ENCODE measurements around the gene CFAP410. TPM values are rescaled to one million over a fixed set of nuclear protein-coding genes. Genes with fewer than 3 reads are reported as not detected.
"Not testable (repeated sequence)": the region's sequence is repeated elsewhere in the genome, so short reads cannot be mapped to it uniquely, and the experiment has no call there.

CFAP410 gene
- total and polyA plus RNA-seq, 2 donors (not counting 3 experiments of a cell fraction or from before 2014, with no cell fraction given): 7.2 to 12.2 TPM

DNA sequence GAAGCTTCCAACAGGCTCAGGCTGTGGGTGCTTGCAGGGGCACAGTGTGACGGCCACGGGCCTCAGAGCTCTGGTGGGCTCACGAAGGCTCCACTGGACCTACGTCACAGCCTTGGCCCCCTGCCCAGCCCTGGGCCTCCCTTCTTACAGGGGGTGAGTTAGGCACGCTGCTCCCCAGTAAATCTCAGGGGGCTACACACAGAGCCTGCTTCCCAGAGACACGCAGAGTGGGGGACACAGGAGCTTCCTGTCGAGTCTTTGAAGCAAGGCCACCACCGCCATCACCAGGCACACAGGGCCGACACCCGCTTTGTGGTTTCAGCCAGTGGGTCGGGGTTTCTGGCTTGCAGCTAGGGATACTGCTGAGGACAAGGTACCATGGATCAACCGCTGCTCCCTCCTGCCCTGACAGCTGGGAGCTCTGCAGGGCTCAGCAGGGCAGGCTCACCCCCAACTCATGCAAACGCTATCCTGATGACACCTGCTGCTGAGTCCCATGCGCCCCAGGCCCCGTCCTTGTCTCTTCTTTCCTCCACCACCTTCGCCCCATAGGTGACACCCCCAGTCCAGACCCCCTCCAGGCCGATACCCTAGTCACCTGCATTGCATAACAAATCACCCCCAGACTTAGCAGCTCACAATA lies 5.5 kb upstream of the CFAP410 start:
- Histone ChIP-seq H3K27ac (ENCODE audit: insufficient read depth, low read depth, low read length) (no peak overlapping the region), H4K20me1 (replicated peaks; ENCODE audit: control insufficient read depth, extremely low read depth, insufficient read depth, low read length) (no peaks in the 10 kb centered on the region), H3K9me3 (replicated peaks; ENCODE audit: control insufficient read depth, insufficient read depth, low read length) (no peaks in the 10 kb centered on the region), H3K27me3 (ENCODE audit: control insufficient read depth in 2 of 2, insufficient read depth in 2 of 2, low read length in 2 of 2) (peaks cover 2 to 5% of the 10 kb centered on the region in 2 experiments), H3K4me2 (ENCODE audit: insufficient read depth, low read length) (no peak overlapping the region), H3K9me1 (replicated peaks; ENCODE audit: control insufficient read depth, extremely low read depth, insufficient read depth, low read length) (no peaks in the 10 kb centered on the region), H2AFZ (ENCODE audit: low read depth, low read length) (no peak overlapping the region), H3K36me3 (ENCODE audit: control insufficient read depth in 2 of 2, extremely low read depth in 1 of 2, insufficient read depth in 2 of 2, low read length in 2 of 2) (no peaks in the 10 kb centered on the region), H3K4me3 (replicated peaks in 1 of 3; ENCODE audit: insufficient read depth in 1 of 3, low read depth in 1 of 3, low read length in 3 of 3) (no peak overlapping the region), H3K9ac (replicated peaks; ENCODE audit: extremely low read depth, insufficient read depth, low read length) (no peak overlapping the region), H3K79me2 (ENCODE audit: control insufficient read depth, insufficient read depth, low read length) (no peaks in the 10 kb centered on the region), H3K4me1 (ENCODE audit: control insufficient read depth, extremely low read depth, insufficient read depth, low read length) (peaks cover 7% of the 10 kb centered on the region)
- BruUV-seq (replicated peaks): no TSS peak
- no peak for DNase-seq (ENCODE audit: low read depth, low spot score)
- dilution Hi-C loops (cut with MboI; ENCODE audit: extremely low pct_ligation_motif_present, low sequenced_read_pairs): no loop called here
- intact Hi-C loops (cut with micrococcal nuclease): loop anchor here (10.0 kb wide), 1 partner anchor 110 kb away; the partner anchor contains the start of gene LRRC3
- TF ChIP-seq, protein P1, sequence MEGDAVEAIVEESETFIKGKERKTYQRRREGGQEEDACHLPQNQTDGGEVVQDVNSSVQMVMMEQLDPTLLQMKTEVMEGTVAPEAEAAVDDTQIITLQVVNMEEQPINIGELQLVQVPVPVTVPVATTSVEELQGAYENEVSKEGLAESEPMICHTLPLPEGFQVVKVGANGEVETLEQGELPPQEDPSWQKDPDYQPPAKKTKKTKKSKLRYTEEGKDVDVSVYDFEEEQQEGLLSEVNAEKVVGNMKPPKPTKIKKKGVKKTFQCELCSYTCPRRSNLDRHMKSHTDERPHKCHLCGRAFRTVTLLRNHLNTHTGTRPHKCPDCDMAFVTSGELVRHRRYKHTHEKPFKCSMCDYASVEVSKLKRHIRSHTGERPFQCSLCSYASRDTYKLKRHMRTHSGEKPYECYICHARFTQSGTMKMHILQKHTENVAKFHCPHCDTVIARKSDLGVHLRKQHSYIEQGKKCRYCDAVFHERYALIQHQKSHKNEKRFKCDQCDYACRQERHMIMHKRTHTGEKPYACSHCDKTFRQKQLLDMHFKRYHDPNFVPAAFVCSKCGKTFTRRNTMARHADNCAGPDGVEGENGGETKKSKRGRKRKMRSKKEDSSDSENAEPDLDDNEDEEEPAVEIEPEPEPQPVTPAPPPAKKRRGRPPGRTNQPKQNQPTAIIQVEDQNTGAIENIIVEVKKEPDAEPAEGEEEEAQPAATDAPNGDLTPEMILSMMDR (IDR thresholded peaks at IDR 0.05; ENCODE audit: extremely low read depth in 1 of 2, insufficient read depth in 1 of 2, low read depth in 1 of 2, low read length in 2 of 2): no peak
- no peak for TF ChIP-seq JUN (IDR thresholded peaks at IDR 0.05; ENCODE audit: borderline replicate concordance, insufficient read depth, insufficient read length, low read depth)
- TF ChIP-seq, protein P2, sequence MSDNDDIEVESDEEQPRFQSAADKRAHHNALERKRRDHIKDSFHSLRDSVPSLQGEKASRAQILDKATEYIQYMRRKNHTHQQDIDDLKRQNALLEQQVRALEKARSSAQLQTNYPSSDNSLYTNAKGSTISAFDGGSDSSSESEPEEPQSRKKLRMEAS (IDR thresholded peaks at IDR 0.05; ENCODE audit: insufficient read depth, insufficient read length): no peak
- TF ChIP-seq POLR2A (IDR thresholded peaks at IDR 0.05; ENCODE audit: low read depth, low read length): no peak
- TF ChIP-seq POLR2AphosphoS5 (IDR thresholded peaks at IDR 0.05; ENCODE audit: insufficient read depth, low read depth, low read length): no peak
- TF ChIP-seq EZH2 (IDR thresholded peaks at IDR 0.05; ENCODE audit: borderline replicate concordance, low read depth, low read length, severe bottlenecking): no peak
- no peak for TF ChIP-seq GATA2 (IDR thresholded peaks at IDR 0.05; ENCODE audit: insufficient read depth, insufficient read length, low read depth, low read length)
- no peak for TF ChIP-seq MYC (IDR thresholded peaks at IDR 0.05; ENCODE audit: low read depth, low read length)
- TF ChIP-seq FOS (IDR thresholded peaks at IDR 0.05; ENCODE audit: borderline replicate concordance, insufficient read depth, low read length): no peak
- no peak for FAIRE-seq
- POLR2A ChIA-PET: no interaction called here
- CTCF ChIA-PET: interaction anchor here (0.9 kb wide), 1 partner anchor 449 kb away, joined by 4 read pairs; no protein-coding TSS in a partner anchor

DNA sequence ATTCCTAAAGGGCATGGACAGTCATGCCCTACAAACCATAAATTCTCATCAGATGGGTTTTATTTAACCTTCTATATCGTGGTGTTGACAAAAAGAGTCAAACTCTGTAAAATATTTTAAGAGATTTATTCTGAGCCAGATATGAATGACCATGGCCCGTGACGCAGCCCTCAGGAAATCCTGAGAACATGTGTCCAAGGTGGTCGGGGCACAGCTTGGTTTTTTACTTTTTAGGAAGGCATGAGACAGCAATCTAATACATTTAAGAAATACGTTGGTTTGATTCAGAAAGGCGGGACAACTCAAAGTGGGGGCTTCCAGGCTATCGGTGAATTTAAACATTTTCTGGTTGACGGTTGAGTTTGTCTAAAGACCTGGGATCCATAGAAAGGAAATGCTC lies 3.8 kb upstream of the CFAP410 start:
- CTCF ChIA-PET; POLR2A ChIA-PET; DNase-seq (ENCODE audit: low read depth, low spot score): not testable (repeated sequence)

More for the DNA sequence above, 3.8 kb upstream of the CFAP410 start:
- H3K9me1 ChIP-seq (replicated peaks; ENCODE audit: control insufficient read depth, extremely low read depth, insufficient read depth, low read length); BruUV-seq (replicated peaks); H3K27ac ChIP-seq (ENCODE audit: insufficient read depth, low read depth, low read length); H3K27me3 ChIP-seq (ENCODE audit: control insufficient read depth in 2 of 2, insufficient read depth in 2 of 2, low read length in 2 of 2); H3K36me3 ChIP-seq (ENCODE audit: control insufficient read depth in 2 of 2, extremely low read depth in 1 of 2, insufficient read depth in 2 of 2, low read length in 2 of 2); H4K20me1 ChIP-seq (replicated peaks; ENCODE audit: control insufficient read depth, extremely low read depth, insufficient read depth, low read length); H3K9me3 ChIP-seq (replicated peaks; ENCODE audit: control insufficient read depth, insufficient read depth, low read length); H3K79me2 ChIP-seq (ENCODE audit: control insufficient read depth, insufficient read depth, low read length); dilution Hi-C loops (cut with MboI; ENCODE audit: extremely low pct_ligation_motif_present, low sequenced_read_pairs); FAIRE-seq; H3K9ac ChIP-seq (replicated peaks; ENCODE audit: extremely low read depth, insufficient read depth, low read length); H3K4me3 ChIP-seq (replicated peaks in 1 of 3; ENCODE audit: insufficient read depth in 1 of 3, low read depth in 1 of 3, low read length in 3 of 3); H3K4me2 ChIP-seq (ENCODE audit: insufficient read depth, low read length); H2AFZ ChIP-seq (ENCODE audit: low read depth, low read length): not testable (repeated sequence)
- peaks cover 13% of the 10 kb centered on the region for H3K4me1 ChIP-seq (ENCODE audit: control insufficient read depth, extremely low read depth, insufficient read depth, low read length)
- intact Hi-C loops (cut with micrococcal nuclease): loop anchor here (10.0 kb wide), 1 partner anchor 112 kb away; the partner anchor contains the start of gene LRRC3

Measured in endothelial cell of umbilical vein (primary cell).